H9 (cell line): ENCODE measurements around the gene PHACTR1. TPM values are rescaled to one million over a fixed set of nuclear protein-coding genes. Genes with fewer than 3 reads are reported as not detected.

Experiments used
- DNase-seq: peaks from one replicate; pipeline ENCODE4 v3.0.0-alpha.2; 2017
- H2AFZ ChIP-seq: one replicate; pipeline ENCODE4 v1.6.1; 2013; ENCODE audit warnings: mild to moderate bottlenecking, low read length, control low read depth, moderate library complexity
- H2AK5ac ChIP-seq: 2 replicates; pipeline ENCODE4 v1.6.1; 2013; ENCODE audit warnings: low read length, control low read depth, mixed read lengths; ENCODE audit not compliant: insufficient read length
- H2BK120ac ChIP-seq: one replicate; pipeline ENCODE4 v1.6.1; 2013; ENCODE audit warnings: low read depth, mild to moderate bottlenecking, low read length, control low read depth, inconsistent platforms; ENCODE audit not compliant: poor library complexity, severe bottlenecking
- H2BK12ac ChIP-seq: 2 replicates; pipeline ENCODE4 v1.6.1; 2013; ENCODE audit warnings: low read length, control low read depth, mixed read lengths, low read depth; ENCODE audit not compliant: insufficient read length
- H2BK15ac ChIP-seq: 2 replicates; pipeline ENCODE4 v1.6.1; 2013; ENCODE audit warnings: low read depth, low read length, control low read depth
- H2BK20ac ChIP-seq: one replicate; pipeline ENCODE4 v1.6.1; 2013; ENCODE audit warnings: low read depth, mild to moderate bottlenecking, low read length, control low read depth, inconsistent platforms; ENCODE audit not compliant: poor library complexity, severe bottlenecking
- H2BK5ac ChIP-seq: 2 replicates; pipeline ENCODE4 v1.6.1; 2013; ENCODE audit warnings: low read length, control low read depth, mixed read lengths; ENCODE audit not compliant: insufficient read length
- H3K14ac ChIP-seq: 2 replicates; pipeline ENCODE4 v1.6.1; 2013; ENCODE audit warnings: low read length, control low read depth; ENCODE audit not compliant: insufficient read depth
- H3K18ac ChIP-seq: 2 replicates; pipeline ENCODE4 v1.6.1; 2013; ENCODE audit warnings: low read depth, mild to moderate bottlenecking, mixed read lengths, low read length, control low read depth; ENCODE audit not compliant: insufficient read length
- H3K23ac ChIP-seq: 2 replicates; pipeline ENCODE4 v1.6.1; 2013; ENCODE audit warnings: low read length, control low read depth, mixed read lengths, low read depth; ENCODE audit not compliant: insufficient read length
- H3K23me2 ChIP-seq: 2 replicates; pipeline ENCODE4 v1.6.1; 2013; ENCODE audit warnings: low read depth, mild to moderate bottlenecking, mixed read lengths, low read length, control low read depth; ENCODE audit not compliant: insufficient read length, poor library complexity, severe bottlenecking
- H3K27ac ChIP-seq: 2 replicates; pipeline ENCODE4 v1.5.1; 2013; ENCODE audit warnings: low read length, control low read depth, mixed read lengths, low read depth; ENCODE audit not compliant: insufficient read length
- H3K27me3 ChIP-seq: 2 replicates; pipeline ENCODE4 v1.6.1; 2013; ENCODE audit warnings: low read length, control low read depth, inconsistent platforms; ENCODE audit not compliant: insufficient read depth
- H3K4ac ChIP-seq: 2 replicates; pipeline ENCODE4 v1.6.1; 2013; ENCODE audit warnings: low read depth, mild to moderate bottlenecking, control low read depth, inconsistent platforms, low read length, moderate library complexity
- H3K4me1 ChIP-seq: 2 replicates; pipeline ENCODE4 v1.6.1; 2013; ENCODE audit warnings: low read length, control low read depth, inconsistent platforms; ENCODE audit not compliant: insufficient read depth
- H3K4me2 ChIP-seq: 2 replicates; pipeline ENCODE4 v1.6.1; 2013; ENCODE audit warnings: low read length, control low read depth, mixed read lengths; ENCODE audit not compliant: insufficient read length, insufficient read depth
- H3K56ac ChIP-seq: 2 replicates; pipeline ENCODE4 v1.6.1; 2013; ENCODE audit warnings: low read depth, mild to moderate bottlenecking, mixed read lengths, low read length, control low read depth; ENCODE audit not compliant: insufficient read length
- H3K79me1 ChIP-seq: 2 replicates; pipeline ENCODE4 v1.6.1; 2013; ENCODE audit warnings: low read depth, mild to moderate bottlenecking, moderate library complexity, low read length, control low read depth, inconsistent platforms; ENCODE audit not compliant: insufficient read depth, poor library complexity, severe bottlenecking
- H3K79me2 ChIP-seq: 2 replicates; pipeline ENCODE4 v1.6.1; 2013; ENCODE audit warnings: low read length, control low read depth, inconsistent platforms; ENCODE audit not compliant: insufficient read depth
- H3K9ac ChIP-seq: 2 replicates; pipeline ENCODE4 v1.6.1; 2013; ENCODE audit warnings: low read length, control low read depth, mixed read lengths; ENCODE audit not compliant: insufficient read length; ENCODE audit errors: extremely low read depth
- H3K9me3 ChIP-seq: one replicate; pipeline ENCODE4 v1.6.1; 2013; ENCODE audit warnings: low read depth, low read length, inconsistent platforms; ENCODE audit not compliant: control insufficient read depth
- H3T11ph ChIP-seq: one replicate; pipeline ENCODE4 v1.6.1; 2013; ENCODE audit warnings: mild to moderate bottlenecking, low read length, control low read depth, inconsistent platforms
- H4K20me1 ChIP-seq: one replicate; pipeline ENCODE4 v1.6.1; 2013; ENCODE audit not compliant: control insufficient read depth, insufficient read length, insufficient read depth
- H4K5ac ChIP-seq: 2 replicates; pipeline ENCODE4 v1.6.1; 2013; ENCODE audit warnings: low read depth, mild to moderate bottlenecking, mixed read lengths, low read length, control low read depth; ENCODE audit not compliant: insufficient read length
- H4K8ac ChIP-seq: replicated peaks from 2 replicates; pipeline ENCODE4 v1.6.1; 2013; ENCODE audit warnings: low read length, control low read depth, mixed read lengths, low read depth; ENCODE audit not compliant: insufficient read length
- H4K91ac ChIP-seq: 2 replicates; pipeline ENCODE4 v1.6.1; 2013; ENCODE audit warnings: low read depth, mild to moderate bottlenecking, moderate library complexity, mixed read lengths, low read length, control low read depth; ENCODE audit not compliant: insufficient read length
- H3K27ac Mint-ChIP-seq, 3 experiments: 2 replicates in 2 of 3; 3 replicates in 1 of 3; pipeline ENCODE4 v1.8.0; 2020 to 2021; ENCODE audit warnings: mixed read lengths in 3 of 3, mild to moderate bottlenecking in 1 of 3, moderate library complexity in 1 of 3
- H3K27me3 Mint-ChIP-seq: 2 replicates; pipeline ENCODE4 v1.8.0; 2021; ENCODE audit warnings: low read depth, mild to moderate bottlenecking, moderate library complexity, mixed read lengths
- H3K36me3 Mint-ChIP-seq, 3 experiments: 2 replicates in 2 of 3; 3 replicates in 1 of 3; pipeline ENCODE4 v1.8.0; 2020 to 2021; ENCODE audit warnings: low read depth in 3 of 3, mixed read lengths in 3 of 3; ENCODE audit not compliant: insufficient read depth in 1 of 3
- H3K4me1 Mint-ChIP-seq, 2 experiments: 2 replicates each; pipeline ENCODE4 v1.8.0; 2020; ENCODE audit warnings: mixed read lengths in 2 of 2
- H3K4me3 Mint-ChIP-seq, 2 experiments: 2 replicates in 1 of 2; 3 replicates in 1 of 2; pipeline ENCODE4 v1.8.0; 2020 to 2021; ENCODE audit warnings: mild to moderate bottlenecking in 2 of 2, mixed read lengths in 2 of 2, moderate library complexity in 1 of 2
- H3K9me3 Mint-ChIP-seq, 2 experiments: 2 replicates in 1 of 2; 3 replicates in 1 of 2; pipeline ENCODE4 v1.8.0; 2020; ENCODE audit warnings: mild to moderate bottlenecking in 2 of 2, mixed read lengths in 2 of 2, moderate library complexity in 1 of 2
- CTCF ChIP-seq: fragments of 200-600 bp; sonication (generic); conservative IDR thresholded peaks from 3 replicates; pipeline ENCODE4 v1.8.0; 2021; ENCODE audit warnings: antibody characterized with exemption, mild to moderate bottlenecking
- WGBS: extraction: QIAGEN DNeasy Blood & Tissue Kit; methylation state at CpG from one replicate; pipeline ENCODE4 v1.1.7; 2013; ENCODE audit warnings: missing lambda C conversion rate, low lambda C conversion rate, mixed read lengths; ENCODE audit not compliant: insufficient read length; ENCODE audit errors: extremely low coverage; 5-methylcytosine and 5-hydroxymethylcytosine counted together
- total RNA-seq: library from RNA; stranded (reverse); gene quantifications from 2 replicates; pipeline ENCODE4 v1.2.1, GENCODE V29; 2021

Gene PHACTR1
- total RNA-seq, 1 experiment from 2014 or later: 15.9 TPM

GRCh38 chr6:12923644-12924235 is 207.2 kb downstream of the PHACTR1 start:
- Histone ChIP-seq H4K5ac (no peak overlapping the region), H3K9me3 (no peaks in the 10 kb centered on the region), H3K23me2 (no peaks in the 10 kb centered on the region), H3K27me3 (no peaks in the 10 kb centered on the region), H3K4me2 (no peak overlapping the region), H4K91ac (no peak overlapping the region), H3K18ac (no peak overlapping the region), H2BK12ac (no peak overlapping the region), H3K14ac (no peak overlapping the region), H2AK5ac (no peak overlapping the region), H2BK5ac (no peak overlapping the region), H3K23ac (no peak overlapping the region), H3K9ac (no peak overlapping the region), H2BK120ac (no peak overlapping the region), H3K56ac (no peak overlapping the region), H2BK20ac (no peak overlapping the region), H3K27ac (no peak overlapping the region), H3K4ac (no peak overlapping the region), H4K8ac (no peak overlapping the region), H2BK15ac (no peak overlapping the region), H3K4me1 (no peaks in the 10 kb centered on the region), H3K79me1 (no peaks in the 10 kb centered on the region), H4K20me1 (no peaks in the 10 kb centered on the region), H2AFZ (no peak overlapping the region), H3K79me2 (no peaks in the 10 kb centered on the region), H3T11ph (no peak overlapping the region)
- no peak overlapping the region for H3K27ac Mint-ChIP-seq
- TF ChIP-seq CTCF: no peak
- no peak overlapping the region for H3K4me3 Mint-ChIP-seq
- WGBS: no CpG with 5 or more reads among the region's 3 CpGs
- no peaks in the 10 kb centered on the region for H3K36me3 Mint-ChIP-seq
- no peak for DNase-seq
- H3K27me3 Mint-ChIP-seq: 0 out of 2 replicates have a peak, but pooled peaks cover 1% of the 10 kb centered on the region
- H3K9me3 Mint-ChIP-seq: no peaks in the 10 kb centered on the region
- H3K4me1 Mint-ChIP-seq: peaks cover 8 to 13% of the 10 kb centered on the region in 2 experiments; a peak in 3 of 4 replicates
